HG03045 (cell line): ENCODE measurements around the gene YEATS4.

Source experiments
- ATAC-seq: cut with Tn5 transposase; IDR thresholded peaks from one replicate; pipeline ENCODE4 v1.9.1; 2021; ENCODE audit warnings: mild to moderate bottlenecking, moderate library complexity; ENCODE audit not compliant: unreplicated experiment

Gene YEATS4

GRCh38 chr12:69389831-69390230 is 30.3 kb downstream of the YEATS4 start:
- no peak for ATAC-seq

- peak; percentile 80 for ATAC-seq
Observed at GRCh38 chr12:69392179-69392928, 32.8 kb downstream of the YEATS4 start.

- no peak for ATAC-seq
Observed at GRCh38 chr12:69396041-69396440, 36.5 kb downstream of the YEATS4 start.

- no peak for ATAC-seq
Observed at GRCh38 chr12:69396963-69397362, 37.4 kb downstream of the YEATS4 start.

- no peak for ATAC-seq
Observed at GRCh38 chr12:69397978-69398377, 38.4 kb downstream of the YEATS4 start.

- ATAC-seq = no peak
Observed at GRCh38 chr12:69401940-69402339, 42.4 kb downstream of the YEATS4 start.

- ATAC-seq = no peak
Observed at GRCh38 chr12:69404851-69405565, 45.5 kb downstream of the YEATS4 start.

- no peak for ATAC-seq
Observed at GRCh38 chr12:69405566-69405865, 46.0 kb downstream of the YEATS4 start.

- no peak for ATAC-seq
Observed at GRCh38 chr12:69406217-69406616, 46.7 kb downstream of the YEATS4 start.

GRCh38 chr12:69410571-69410970 is 51.0 kb downstream of the YEATS4 start:
- ATAC-seq = no peak

GRCh38 chr12:69412655-69413054 is 53.1 kb downstream of the YEATS4 start:
- ATAC-seq = no peak

GRCh38 chr12:69415471-69416275 is 56.1 kb downstream of the YEATS4 start:
- ATAC-seq = no peak

GRCh38 chr12:69417231-69417630 is 57.7 kb downstream of the YEATS4 start:
- ATAC-seq = no peak

- no peak for ATAC-seq
Observed at GRCh38 chr12:69417741-69418167, 58.2 kb downstream of the YEATS4 start.

GRCh38 chr12:69419701-69420100 is 60.2 kb downstream of the YEATS4 start:
- ATAC-seq = no peak

GRCh38 chr12:69421548-69421947 is 62.0 kb downstream of the YEATS4 start:
- ATAC-seq = no peak

GRCh38 chr12:69423037-69423905 is 63.7 kb downstream of the YEATS4 start:
- ATAC-seq = no peak

- ATAC-seq = no peak
Observed at GRCh38 chr12:69425417-69425816, 65.9 kb downstream of the YEATS4 start.

GRCh38 chr12:69428351-69429073 is 69.0 kb downstream of the YEATS4 start:
- no peak for ATAC-seq

- ATAC-seq = no peak
Observed at GRCh38 chr12:69430942-69431590, 71.5 kb downstream of the YEATS4 start.
